NCI-H524 treated with DMSO at 0.1 percent for 48 hours (cell line): ENCODE measurements around the gene MARCHF11.

Source experiments
- DNase-seq: peaks from one replicate; lab custom pipeline; 2025; lab: John Stamatoyannopoulos, UW

MARCHF11 gene

GRCh38 chr5:16131878-16132277 lies 47.7 kb downstream of the MARCHF11 start:
- DNase-seq = peak; percentile 100

DNA sequence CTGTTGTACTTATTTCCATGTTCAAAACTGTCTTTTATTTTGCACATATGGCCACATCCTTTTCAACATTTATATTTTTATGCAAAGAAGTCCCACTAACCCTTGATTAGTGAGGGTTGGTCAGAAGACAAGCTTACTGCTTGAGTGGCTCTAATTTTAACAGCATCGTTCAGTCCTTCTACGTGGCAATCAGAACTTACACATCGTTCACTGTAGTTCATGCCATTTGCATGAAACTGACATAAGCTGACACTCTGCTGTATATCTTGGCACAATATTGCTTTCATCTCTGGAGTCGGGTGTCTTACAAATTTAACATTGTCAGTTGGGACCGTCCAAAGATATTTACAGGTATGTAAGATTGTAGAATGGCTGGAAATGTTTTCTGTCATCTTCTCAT lies 50.6 kb downstream of the MARCHF11 start:
- no peak for DNase-seq

DNA sequence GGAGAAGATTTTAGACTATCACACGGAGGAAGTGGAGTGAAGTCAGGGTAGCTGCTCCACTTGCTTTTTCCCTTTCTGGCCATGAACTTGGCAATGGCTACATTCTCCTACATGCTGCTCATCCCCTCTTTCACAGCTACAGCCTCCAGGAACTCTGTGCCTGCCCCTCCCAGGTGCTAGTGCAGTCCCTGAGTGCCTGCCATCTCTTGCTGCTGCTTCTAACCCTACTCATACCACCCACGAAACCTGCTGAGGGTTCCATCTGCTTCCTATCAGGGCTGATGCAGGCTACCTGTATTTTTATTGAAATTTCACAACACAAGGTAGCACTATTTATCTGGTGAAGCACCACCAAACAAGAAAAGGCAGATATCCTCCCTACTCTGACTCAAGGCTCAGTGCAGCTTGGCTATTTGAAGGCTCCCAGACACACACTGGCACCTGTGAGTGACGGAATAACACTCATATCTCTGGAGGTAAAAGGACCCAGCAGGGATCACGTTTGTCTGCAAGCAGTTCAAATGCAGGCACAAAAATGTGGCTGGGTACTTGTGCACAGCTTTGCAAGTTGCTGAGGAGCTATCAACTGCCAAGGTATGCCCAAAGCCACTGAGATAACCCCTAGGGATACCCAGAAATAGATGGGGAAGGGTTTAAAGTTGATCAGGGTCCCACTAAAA lies 51.6 kb downstream of the MARCHF11 start:
- no peak for DNase-seq

- no peak for DNase-seq
Observed at GRCh38 chr5:16120579-16120978, 59.0 kb downstream of the MARCHF11 start.

GRCh38 chr5:16119790-16120189 lies 59.8 kb downstream of the MARCHF11 start:
- DNase-seq = no peak

- DNase-seq = no peak
Observed at GRCh38 chr5:16115140-16115539, 64.5 kb downstream of the MARCHF11 start.

DNA sequence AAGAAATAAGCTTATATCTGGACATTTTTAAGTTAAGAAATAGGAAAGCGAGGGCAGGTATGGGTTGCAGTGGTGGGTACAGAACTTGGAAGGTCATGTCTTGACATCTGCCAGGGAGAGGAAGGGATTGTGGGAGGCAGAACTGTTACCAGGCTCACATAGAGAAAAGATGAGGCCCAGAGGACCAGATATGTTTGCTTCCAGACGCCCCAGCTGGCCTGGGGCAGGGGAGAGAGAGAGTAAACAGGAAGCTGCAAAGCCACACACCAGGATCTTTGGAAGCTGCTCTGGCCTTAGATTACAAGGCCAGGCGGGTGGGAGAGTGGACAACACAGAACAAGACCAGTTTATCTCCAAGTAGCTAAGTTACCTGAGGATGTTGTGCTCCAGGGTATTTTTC lies 71.2 kb downstream of the MARCHF11 start:
- no peak for DNase-seq

DNA sequence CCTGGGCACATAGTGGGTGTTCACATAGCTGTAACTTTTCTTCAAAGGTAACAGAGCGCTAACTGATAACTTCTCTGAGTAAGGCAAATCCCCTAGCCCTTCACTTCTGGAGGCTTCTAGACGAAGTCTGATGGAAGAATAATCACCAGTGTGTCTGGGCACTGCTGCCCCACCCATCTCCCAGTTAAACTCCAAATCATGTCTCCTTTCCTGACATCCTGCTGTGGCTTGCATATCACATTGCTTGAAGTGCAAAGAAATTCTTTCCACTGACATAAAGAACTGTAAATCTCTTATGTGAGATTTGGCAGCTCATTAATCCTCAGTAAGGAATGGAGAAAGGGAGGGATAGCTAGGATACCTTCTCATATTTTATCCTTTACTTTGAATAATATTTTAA lies 74.6 kb downstream of the MARCHF11 start:
- DNase-seq = no peak

- no peak for DNase-seq
Observed at GRCh38 chr5:16095612-16096011, 84.0 kb downstream of the MARCHF11 start.

DNA sequence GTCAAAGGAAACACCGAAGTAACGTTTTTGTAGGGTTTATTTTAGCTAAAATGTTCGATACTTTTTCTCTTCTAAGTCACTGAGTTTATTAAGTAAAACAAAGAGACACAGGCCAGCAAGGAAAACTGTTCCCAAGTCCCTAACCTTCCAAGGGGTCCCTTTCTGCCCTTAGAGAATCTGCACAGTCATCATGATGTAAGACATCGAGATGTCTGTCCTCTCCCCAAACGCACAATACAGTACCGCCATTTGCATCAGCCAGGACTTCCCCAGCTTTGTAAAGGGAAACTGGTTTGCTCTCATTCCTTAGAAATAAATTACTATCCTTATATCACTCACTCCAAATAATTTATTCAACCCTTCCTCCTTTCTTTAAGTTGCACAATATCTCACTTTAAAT lies 89.3 kb downstream of the MARCHF11 start:
- DNase-seq = no peak

DNA sequence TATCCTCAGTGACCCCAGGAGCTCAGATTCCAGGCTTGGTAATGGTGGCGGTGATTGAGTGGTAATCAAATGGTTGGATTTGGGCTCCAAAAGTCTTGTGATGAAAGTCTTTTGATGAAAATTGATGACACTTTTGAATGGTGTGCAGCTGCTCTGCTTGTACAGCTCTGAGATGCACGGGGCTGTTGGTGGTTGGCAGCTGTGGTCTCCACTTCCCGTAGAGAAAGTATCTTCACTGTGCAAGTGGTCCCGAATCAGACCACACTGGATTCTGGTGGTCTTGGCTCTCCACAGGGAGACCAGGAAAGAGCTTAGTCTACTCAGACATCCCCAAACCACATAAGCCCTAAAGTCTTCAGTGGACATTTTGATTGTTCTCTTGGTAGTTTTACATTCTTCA lies 96.6 kb downstream of the MARCHF11 start:
- no peak for DNase-seq

DNA sequence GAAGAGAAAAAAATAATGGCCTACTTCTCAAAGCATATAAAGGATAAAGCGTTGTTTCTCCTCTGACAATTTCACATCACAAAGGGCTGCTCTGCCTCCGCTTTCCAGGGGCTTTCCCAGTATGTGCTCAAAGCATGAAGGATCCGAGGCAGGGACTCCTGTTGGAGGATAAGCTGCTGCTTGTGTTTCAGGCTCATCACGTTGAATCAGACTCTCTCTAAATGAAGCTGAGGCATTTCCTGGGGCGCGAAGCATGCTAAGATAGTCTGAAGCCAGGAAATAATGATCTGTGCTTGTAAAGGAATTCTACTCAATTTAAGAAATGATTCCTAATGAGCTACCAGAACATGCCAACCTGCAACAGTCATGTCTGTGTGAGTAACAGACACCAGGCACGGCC lies 97.5 kb downstream of the MARCHF11 start:
- DNase-seq = no peak

GRCh38 chr5:16081376-16081955 lies 98.1 kb downstream of the MARCHF11 start:
- DNase-seq = no peak

- no peak for DNase-seq
Observed at GRCh38 chr5:16076657-16077056, 102.9 kb downstream of the MARCHF11 start.

GRCh38 chr5:16074358-16074757 lies 105.2 kb downstream of the MARCHF11 start:
- no peak for DNase-seq

GRCh38 chr5:16072616-16073015 lies 107.0 kb downstream of the MARCHF11 start:
- no peak for DNase-seq

DNA sequence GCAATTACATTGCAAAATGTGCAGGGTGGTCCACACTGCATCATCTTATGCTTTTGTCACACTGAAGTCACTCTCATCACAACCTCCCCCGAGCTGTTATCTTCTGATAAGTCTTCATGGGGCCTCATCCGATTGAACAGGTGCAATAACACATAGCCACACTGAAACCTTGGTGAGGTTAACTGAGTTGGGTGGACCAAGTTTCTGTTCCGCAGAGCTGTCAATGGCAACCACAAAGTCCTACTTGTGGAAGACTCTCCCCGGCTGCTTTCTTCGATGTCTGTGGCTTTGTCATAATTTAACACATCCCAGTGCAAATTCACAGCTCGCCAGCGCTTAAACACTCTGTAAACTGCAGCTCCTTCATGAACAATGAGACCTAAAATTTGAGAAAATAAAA lies 112.2 kb downstream of the MARCHF11 start:
- DNase-seq = no peak

DNA sequence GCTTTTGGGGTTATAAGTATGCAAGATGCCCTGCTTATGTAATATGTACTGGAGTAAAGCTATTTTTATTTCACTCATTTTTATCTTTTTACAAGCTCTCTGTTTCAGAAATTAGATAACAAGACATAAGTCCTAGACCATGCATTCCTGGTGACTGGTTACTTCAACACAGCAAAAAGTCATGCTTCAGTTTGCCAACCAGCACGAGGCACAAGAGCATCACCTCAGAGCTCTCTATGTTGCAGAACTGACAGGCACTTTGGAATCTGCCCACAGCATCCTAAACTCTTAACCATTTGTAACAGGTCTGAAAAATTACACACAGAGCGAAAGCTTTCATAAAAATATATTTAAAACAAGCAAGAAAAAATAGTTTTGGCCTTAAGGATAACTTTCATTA lies 112.8 kb downstream of the MARCHF11 start:
- DNase-seq = no peak

- DNase-seq = no peak
Observed at GRCh38 chr5:16066320-16066719, 113.3 kb downstream of the MARCHF11 start.

DNA sequence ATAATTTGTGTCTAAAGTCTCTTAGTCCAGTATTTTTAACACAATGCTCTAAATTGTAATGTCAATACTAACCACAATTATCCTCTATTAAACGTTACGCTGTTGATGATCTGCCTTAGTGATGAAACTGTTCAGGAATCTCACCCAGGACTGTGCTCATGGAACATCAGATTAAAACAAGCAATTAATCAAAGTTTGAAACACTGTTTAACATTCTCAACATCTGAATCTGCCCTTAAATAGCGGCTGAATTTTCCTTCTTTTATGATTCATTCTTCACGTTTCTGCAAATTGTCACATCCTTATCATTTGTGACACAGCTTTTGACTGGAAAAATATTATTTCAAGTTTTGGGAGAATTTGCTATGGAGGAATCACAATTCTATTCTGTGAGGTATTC lies 113.8 kb downstream of the MARCHF11 start:
- DNase-seq = no peak

DNA sequence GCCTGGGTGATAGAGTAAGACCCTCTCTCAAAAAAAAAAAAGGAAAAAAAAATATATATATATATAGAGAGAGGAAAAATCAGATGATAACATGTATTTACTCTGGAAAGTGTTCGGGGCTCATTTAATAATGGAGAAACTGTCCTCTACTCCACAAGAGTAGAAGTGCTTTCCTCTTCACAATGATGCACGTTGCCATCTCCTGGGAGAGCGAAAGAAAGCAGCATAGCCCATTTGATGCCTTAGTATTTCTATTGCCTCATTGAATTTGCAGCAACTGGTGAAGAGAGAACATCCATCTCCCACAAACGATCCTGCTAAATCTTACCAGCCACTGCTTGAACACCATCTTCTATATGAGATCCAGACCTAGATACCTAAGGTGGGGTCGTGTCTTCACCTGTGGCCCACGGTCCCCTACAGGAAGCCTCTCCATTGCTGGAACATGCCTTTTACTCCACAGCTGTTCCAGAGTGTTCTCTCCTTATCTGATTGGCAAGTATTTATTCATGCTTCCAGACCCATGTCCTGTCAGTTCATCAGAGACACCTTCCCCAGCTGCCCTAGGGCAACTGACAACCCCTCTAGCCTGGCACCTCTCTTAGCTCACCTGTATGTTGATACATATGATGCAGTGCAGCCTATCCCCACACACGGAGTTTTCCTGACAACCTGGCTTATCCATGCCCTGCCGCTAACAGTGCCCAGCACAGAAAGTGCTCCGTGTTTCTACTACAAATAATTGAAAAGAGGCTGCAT lies 115.3 kb downstream of the MARCHF11 start:
- DNase-seq = no peak

DNA sequence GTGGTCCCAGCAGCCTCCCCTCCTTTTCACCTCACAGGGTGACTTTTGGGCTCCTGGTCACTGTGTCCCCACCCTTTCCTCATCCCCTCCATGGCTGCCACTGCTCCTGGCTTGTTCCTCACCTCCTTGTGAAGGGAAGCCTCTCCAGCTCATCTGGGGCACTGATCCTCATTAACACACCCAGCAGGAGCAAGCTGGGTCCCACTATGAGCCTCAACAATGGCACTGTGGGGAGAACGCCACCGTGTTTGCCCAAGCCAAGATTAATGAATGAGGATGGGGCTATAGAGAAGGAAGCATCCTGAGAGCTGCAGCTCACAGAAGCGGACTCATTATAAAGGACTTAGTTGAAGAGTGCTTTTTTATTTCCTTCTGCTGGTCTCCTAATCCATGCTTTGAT lies 118.4 kb downstream of the MARCHF11 start:
- DNase-seq = no peak

- no peak for DNase-seq
Observed at GRCh38 chr5:16057277-16057676, 122.3 kb downstream of the MARCHF11 start.
